K562 (cell line): ENCODE data around the gene SESN2. TPM values are rescaled to one million over a fixed set of nuclear protein-coding genes. Genes with fewer than 3 reads are reported as not detected.
A peak's percentile ranks its signal among the peaks of the same experiment; 100 is the strongest.

Source experiments
- ARID2 ChIP-seq: fragments of 450-650 bp; IDR thresholded peaks from 2 replicates; pipeline ENCODE4 v1.6.1; 2017; ENCODE audit warnings: antibody characterized with exemption, mild to moderate bottlenecking
- CHD7 ChIP-seq: fragments of 200-600 bp; sonication (generic); IDR thresholded peaks from one replicate; pipeline ENCODE4 v1.6.1; 2012; ENCODE audit warnings: mild to moderate bottlenecking, low read depth, low read length, inconsistent platforms
- ILK ChIP-seq: fragments of 450-650 bp; IDR thresholded peaks from 2 replicates; pipeline ENCODE4 v1.6.1; 2016; ENCODE audit warnings: missing genetic modification characterization, low read depth, mild to moderate bottlenecking, missing compliant biosample characterization, moderate library complexity, borderline replicate concordance
- MNT ChIP-seq, 2 experiments: fragments of 450-650 bp; conservative IDR thresholded peaks; 2 replicates each; pipeline ENCODE4 v1.6.1; 2017; ENCODE audit warnings: mild to moderate bottlenecking in 2 of 2, moderate library complexity in 2 of 2
- NCOR1 ChIP-seq: fragments of 450-650 bp; IDR thresholded peaks from 2 replicates; pipeline ENCODE4 v1.6.1; 2016; ENCODE audit warnings: mild to moderate bottlenecking, moderate library complexity
- NR2C1 ChIP-seq, 2 experiments: fragments of 450-650 bp; IDR thresholded peaks; 2 replicates each; pipeline ENCODE4 v1.6.1; 2017; ENCODE audit warnings: mild to moderate bottlenecking in 2 of 2, antibody characterized with exemption in 1 of 2, inconsistent platforms in 1 of 2, missing compliant biosample characterization in 1 of 2, missing genetic modification characterization in 1 of 2
- POLR3G ChIP-seq: IDR thresholded peaks from 2 replicates; pipeline ENCODE4 v1.6.1; 2011; ENCODE audit not compliant: insufficient read length, insufficient replicate concordance; ENCODE audit errors: extremely low read depth
- SREBF2 ChIP-seq: sonication (generic); formaldehyde crosslinking; IDR thresholded peaks from 2 replicates; pipeline ENCODE4 v1.4.0; 2020; ENCODE audit warnings: mild to moderate bottlenecking, missing genetic modification reagents
- SRSF1 ChIP-seq: fragments of 200-400 bp; formaldehyde crosslinking; IDR thresholded peaks from 2 replicates; pipeline ENCODE4 v1.6.1; 2017; ENCODE audit warnings: mild to moderate bottlenecking, low read depth, low read length, moderate library complexity
- TARDBP ChIP-seq: fragments of 450-650 bp; IDR thresholded peaks from 2 replicates; pipeline ENCODE4 v1.6.1; 2016
- ZNF143 ChIP-seq: sonication (generic); formaldehyde crosslinking; IDR thresholded peaks from 2 replicates; pipeline ENCODE4 v1.9.0; 2022; ENCODE audit warnings: mild to moderate bottlenecking, missing genetic modification reagents
- ZNF24 ChIP-seq: fragments of 450-650 bp; IDR thresholded peaks from 2 replicates; pipeline ENCODE4 v1.6.1; 2016
- ZNF444 ChIP-seq: fragments of 250-450 bp; sonication (Bioruptor Pico); IDR thresholded peaks from 2 replicates; pipeline ENCODE4 v1.4.0; 2020; ENCODE audit warnings: mild to moderate bottlenecking, moderate library complexity
- polyA plus RNA-seq, 8 experiments: library from polyadenylated mRNA; depleted of rRNA in 4 of 8; stranded (reverse) in 5 of 8; unstranded in 3 of 8; fragments of >200 nt; fragmentation: Nextera tagmentation in 2 of 8; fragmentation: Illumina TruSeq in 1 of 8; extraction: Ambion mirVana in 2 of 8; extraction: Trizol in 1 of 8; gene quantifications; 2 replicates each; pipeline versions ENCODE4 v1.2.1 to v1.2.3, GENCODE V29; 2011 to 2014; ENCODE audit warnings: inconsistent platforms in 1 of 8, missing spikeins in 1 of 8
- total RNA-seq, 7 experiments: library from RNA; depleted of rRNA in 6 of 7; stranded (reverse); fragments of >200 nt in 6 of 7; fragmentation: Illumina TruSeq in 2 of 7; extraction: Trizol in 2 of 7; gene quantifications; 2 replicates each; pipeline versions ENCODE4 v1.2.1 to v1.2.3, GENCODE V29; 2011 to 2021; ENCODE audit warnings: low replicate concordance in 1 of 7
- TF ChIP-seq, protein P1 (sequence below): fragments of 250-450 bp; sonication (Bioruptor Pico); IDR thresholded peaks from 2 replicates; pipeline ENCODE4 v1.9.0; 2021; ENCODE audit warnings: mild to moderate bottlenecking

SESN2 gene
- total and polyA plus RNA-seq, 9 of the 15 experiments (the other 6 are each of a cell fraction or from before 2014, with no cell fraction given) = 3.7 to 71.3 (median 16.8) TPM

GRCh38 chr1:28248273-28249012 lies 10.9 kb upstream of the SESN2 start (continued):
- TF ChIP-seq CHD7 = no peak
- 0 out of 2 replicates have a peak, but pooled peaks have one; percentile 3 for TF ChIP-seq NCOR1
- no peak for TF ChIP-seq NR2C1 (IDR thresholded peaks at IDR 0.05)
- TF ChIP-seq NR2C1 (tag; IDR thresholded peaks at IDR 0.05) = no peak
- TF ChIP-seq SREBF2 (CRISPR knock-in tag) = no peak
- no peak for TF ChIP-seq ZNF143
- TF ChIP-seq SRSF1 = no peak
- TF ChIP-seq POLR3G = no peak
- no peak for TF ChIP-seq TARDBP
- no peak for TF ChIP-seq ARID2
- TF ChIP-seq ZNF444 (CRISPR knock-in tag) = no peak
- no peak for TF ChIP-seq ILK (tag)
- no peak for TF ChIP-seq ZNF24
- no peak for TF ChIP-seq MNT (conservative IDR thresholded peaks at IDR 0.05)
- TF ChIP-seq, protein P1, sequence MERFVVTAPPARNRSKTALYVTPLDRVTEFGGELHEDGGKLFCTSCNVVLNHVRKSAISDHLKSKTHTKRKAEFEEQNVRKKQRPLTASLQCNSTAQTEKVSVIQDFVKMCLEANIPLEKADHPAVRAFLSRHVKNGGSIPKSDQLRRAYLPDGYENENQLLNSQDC (CRISPR knock-in tag) = 0 out of 2 replicates have a peak, but pooled peaks have one; percentile 47
